ENCODE results near the gene CHIT1.

CHIT1 gene

DNA sequence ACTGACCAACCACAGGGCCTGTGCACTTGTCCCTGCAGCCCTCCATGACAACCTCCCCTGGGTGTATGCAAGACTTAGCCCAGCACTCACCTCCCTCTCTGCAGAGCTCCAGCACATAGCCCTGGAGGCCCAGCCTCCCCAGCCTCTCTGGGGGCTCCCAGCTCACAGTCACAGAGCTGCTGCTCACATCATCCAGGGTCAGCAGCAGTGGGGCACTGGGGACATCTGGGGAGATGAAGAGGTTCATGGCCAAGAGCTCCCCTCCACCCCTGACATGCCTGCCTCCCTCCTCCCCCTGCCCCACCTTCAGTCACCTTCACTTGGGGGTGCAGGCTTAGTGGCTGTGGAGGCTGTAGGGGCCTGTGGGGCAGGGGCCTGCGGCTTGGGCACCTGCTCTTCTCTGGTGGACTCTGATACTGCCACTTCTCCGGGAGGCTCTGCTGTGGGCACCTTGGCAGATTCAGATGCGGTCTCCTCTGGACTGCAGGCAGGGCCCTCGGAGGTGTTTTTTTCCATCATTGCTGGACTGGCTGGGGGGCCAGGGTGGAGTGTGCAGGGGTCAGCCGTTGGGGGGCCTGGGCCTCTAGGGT is 54.1 kb downstream of the CHIT1 start, which contains the start of gene MYBPH:
MYBPH (minus strand) TSS at position 590 of the 590 bp plus-strand sequence; CDS start at position 519, 71 bp downstream.
- DNase-seq (ENCODE audit: low spot score), result no peak

- no peak for DNase-seq (ENCODE audit: low spot score)
Observed at GRCh38 chr1:203174324-203174985, 55.0 kb downstream of the CHIT1 start.

GRCh38 chr1:203173566-203173965 is 55.9 kb downstream of the CHIT1 start:
- DNase-seq (ENCODE audit: low spot score), result no peak

GRCh38 chr1:203173011-203173555 is 56.4 kb downstream of the CHIT1 start:
- no peak for DNase-seq (ENCODE audit: low spot score)

DNA sequence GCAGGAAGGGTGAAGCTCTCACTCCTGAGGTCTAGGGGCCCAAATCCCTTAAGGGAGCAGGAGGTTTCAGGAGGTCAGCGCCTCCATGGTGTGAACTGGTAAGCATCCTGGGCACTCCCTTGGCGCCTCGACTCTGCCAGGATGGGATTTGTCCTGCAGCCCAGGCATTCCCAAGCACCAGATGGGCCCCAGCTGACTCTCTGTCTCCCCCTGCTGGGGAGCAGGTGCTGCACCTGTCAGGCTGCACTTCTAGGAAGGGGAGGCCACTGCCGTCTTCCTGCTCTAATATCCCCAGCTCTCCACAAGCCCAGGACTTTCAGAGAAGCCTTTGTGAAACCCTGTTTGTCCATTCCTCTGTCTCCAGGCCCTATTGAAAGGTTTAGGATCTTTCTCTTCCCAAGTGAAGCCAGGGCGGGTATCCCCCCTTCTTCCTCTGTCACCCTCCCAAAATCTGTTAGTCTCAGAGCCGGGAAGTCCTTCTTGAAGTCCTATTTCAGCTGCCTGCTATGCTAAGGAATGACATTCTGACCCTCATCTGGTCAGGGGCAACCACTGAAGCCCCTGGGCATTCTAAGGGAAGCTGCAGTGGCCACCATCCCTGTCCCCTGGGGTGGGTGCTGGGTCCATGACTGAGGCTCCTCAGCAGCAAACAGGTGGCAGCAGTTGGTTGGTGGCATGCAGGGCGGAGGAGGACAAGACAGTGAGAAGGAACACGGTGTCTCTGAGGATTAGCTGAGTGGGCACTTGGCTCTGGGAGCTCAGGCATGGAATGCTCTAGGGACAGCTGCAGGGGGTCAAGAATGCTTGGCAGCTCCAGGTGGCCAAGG is 57.1 kb downstream of the CHIT1 start:
- DNase-seq (ENCODE audit: low spot score), result peak; percentile 81

GRCh38 chr1:203171341-203172183 is 57.9 kb downstream of the CHIT1 start:
- no peak for DNase-seq (ENCODE audit: low spot score)

- DNase-seq (ENCODE audit: low spot score), result no peak
Observed at GRCh38 chr1:203170625-203171330, 58.7 kb downstream of the CHIT1 start.

- no peak for DNase-seq (ENCODE audit: low spot score)
Observed at GRCh38 chr1:203169770-203170520, 59.5 kb downstream of the CHIT1 start.

- DNase-seq (ENCODE audit: low spot score), result no peak
Observed at GRCh38 chr1:203168991-203169390, 60.5 kb downstream of the CHIT1 start.

GRCh38 chr1:203168256-203168786 is 61.2 kb downstream of the CHIT1 start:
- no peak for DNase-seq (ENCODE audit: low spot score)

DNA sequence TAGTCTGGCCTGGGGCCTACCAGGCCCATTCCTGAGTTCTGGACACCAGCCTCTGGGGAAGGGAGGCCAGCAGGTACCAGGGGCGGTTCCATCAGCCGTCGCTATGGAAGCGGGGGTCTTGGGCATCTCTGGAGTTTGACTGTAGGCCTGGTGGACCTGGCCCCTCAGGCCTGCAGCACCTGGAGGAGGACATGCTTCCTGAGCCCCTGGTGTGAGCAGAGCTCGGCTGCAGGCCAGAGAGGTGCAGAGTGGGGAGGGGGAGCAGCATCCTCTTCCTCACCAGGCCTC is 61.6 kb downstream of the CHIT1 start:
- DNase-seq (ENCODE audit: low spot score), result no peak

DNA sequence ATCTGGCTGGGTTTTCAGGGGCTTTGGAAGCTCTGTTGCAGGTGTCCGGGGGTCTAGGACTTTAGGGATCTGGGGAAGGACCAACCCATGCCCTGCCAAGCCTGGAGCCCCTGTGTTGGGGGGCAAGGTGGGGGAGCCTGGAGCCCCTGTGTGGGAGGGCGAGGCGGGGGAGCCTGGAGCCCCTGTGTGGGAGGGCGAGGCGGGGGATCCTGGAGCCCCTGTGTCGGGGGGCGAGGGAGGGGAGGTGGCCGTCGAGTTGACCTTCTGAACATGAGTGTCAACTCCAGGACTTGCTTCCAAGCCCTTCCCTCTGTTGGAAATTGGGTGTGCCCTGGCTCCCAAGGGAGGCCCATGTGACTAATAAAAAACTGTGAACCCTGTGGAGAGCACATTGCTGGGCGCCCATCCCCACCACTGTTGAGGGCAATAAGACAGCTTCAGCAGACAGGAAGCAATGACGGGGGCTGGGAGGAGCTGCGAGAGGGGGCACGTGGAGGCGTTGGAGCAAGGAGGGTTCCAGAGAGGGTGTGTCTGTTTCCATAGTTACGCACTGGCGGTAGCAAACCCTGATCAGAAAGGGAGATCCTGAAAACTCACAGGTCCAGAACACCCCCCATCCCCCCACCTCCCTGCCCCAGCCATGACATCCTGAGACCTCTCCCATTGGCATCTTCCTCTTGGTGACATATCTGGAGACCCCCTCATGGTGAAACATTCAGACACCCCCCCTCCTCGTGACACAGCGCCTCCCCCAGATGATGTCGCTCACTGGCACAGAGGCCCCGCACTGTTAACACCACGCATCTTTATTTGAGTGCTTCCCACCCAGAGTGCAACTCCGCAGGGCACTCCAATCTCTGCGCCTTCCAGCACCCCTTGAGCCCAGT is 62.2 kb downstream of the CHIT1 start:
- no peak for DNase-seq (ENCODE audit: low spot score)

- no peak for DNase-seq (ENCODE audit: low spot score)
Observed at GRCh38 chr1:203166192-203166940, 63.1 kb downstream of the CHIT1 start.
